Measurements from ENCODE around the gene HS3ST6.

DNA sequence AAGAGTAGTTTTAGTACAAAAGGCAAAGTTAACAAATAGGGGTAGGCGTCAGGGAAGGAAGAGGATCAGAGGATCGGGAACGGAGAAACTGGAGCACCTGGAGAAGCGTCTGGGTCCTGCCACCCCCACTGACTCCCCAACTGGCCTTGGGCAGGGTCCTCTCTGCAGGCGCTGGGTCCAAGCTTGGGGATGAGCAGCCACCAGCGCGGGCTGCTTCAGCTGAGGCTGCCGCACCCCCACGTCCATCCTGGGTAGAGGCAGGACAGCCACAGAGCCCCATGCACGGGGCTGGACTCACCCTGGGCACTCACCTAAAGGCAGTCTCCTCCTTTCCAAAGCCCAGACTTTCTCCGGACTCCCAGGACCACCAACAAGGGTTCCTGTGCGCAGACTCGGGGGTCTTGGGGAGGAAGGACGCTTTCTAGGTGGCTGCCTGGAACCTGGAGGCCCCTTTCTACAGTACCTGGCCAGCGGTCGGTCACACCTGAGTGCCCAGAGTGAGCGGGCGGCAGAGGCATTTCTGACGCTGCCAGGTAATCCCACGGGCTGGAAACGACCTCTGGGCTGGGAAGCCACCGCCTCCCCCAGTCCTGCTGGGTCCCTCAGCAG is 1.1 kb downstream of the HS3ST6 start:
- TF ChIP-seq, protein P1, sequence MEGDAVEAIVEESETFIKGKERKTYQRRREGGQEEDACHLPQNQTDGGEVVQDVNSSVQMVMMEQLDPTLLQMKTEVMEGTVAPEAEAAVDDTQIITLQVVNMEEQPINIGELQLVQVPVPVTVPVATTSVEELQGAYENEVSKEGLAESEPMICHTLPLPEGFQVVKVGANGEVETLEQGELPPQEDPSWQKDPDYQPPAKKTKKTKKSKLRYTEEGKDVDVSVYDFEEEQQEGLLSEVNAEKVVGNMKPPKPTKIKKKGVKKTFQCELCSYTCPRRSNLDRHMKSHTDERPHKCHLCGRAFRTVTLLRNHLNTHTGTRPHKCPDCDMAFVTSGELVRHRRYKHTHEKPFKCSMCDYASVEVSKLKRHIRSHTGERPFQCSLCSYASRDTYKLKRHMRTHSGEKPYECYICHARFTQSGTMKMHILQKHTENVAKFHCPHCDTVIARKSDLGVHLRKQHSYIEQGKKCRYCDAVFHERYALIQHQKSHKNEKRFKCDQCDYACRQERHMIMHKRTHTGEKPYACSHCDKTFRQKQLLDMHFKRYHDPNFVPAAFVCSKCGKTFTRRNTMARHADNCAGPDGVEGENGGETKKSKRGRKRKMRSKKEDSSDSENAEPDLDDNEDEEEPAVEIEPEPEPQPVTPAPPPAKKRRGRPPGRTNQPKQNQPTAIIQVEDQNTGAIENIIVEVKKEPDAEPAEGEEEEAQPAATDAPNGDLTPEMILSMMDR (IDR thresholded peaks at IDR 0.05; ENCODE audit: low read length) = no peak
- no peak for TF ChIP-seq EZH2 (IDR thresholded peaks at IDR 0.05; ENCODE audit: borderline replicate concordance, low read length)
